ENCODE results near the gene BARX2. TPM values are rescaled to one million over a fixed set of nuclear protein-coding genes. Genes with fewer than 3 reads are reported as not detected.

BARX2 gene
- total RNA-seq, 4 donors from 2014 or later, result 1.00 to 9.2 (median 6.3) TPM

DNA sequence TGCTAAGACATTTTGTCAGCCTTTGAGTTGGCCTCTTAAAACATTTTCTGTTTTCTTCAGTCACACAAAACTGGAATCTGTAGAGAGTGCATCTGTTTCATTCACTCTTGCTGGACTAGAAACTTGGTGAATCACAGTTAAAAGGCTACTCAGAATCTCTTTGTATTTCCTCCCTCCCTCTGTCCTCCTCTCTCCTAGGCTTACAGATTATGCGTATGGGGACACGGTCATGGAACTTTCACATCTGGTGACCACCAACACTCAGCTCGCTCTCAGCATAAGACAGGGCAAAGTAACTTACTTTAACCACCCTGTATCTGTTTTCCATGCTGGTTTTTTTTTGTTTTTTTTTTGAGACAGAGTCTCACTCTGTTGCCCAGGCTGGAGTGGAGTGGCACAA is 50.4 kb downstream of the BARX2 start:
- Histone ChIP-seq H3K4me1 (peaks cover 0 to 22% (median 10%) of the 10 kb centered on the region in 4 donors), H3K9me3 (peaks cover 0 to 2% of the 10 kb centered on the region in 2 donors), H3K27me3 (no peaks in the 10 kb centered on the region), H3K27ac (no peak overlapping the region), H3K36me3 (no peaks in the 10 kb centered on the region), H3K4me3 (no peak overlapping the region)
- no peak for DNase-seq
- in situ Hi-C loops (cut with MboI; ENCODE audit: low pct_ligation_motif_present in 1 of 4, low pct_unique_long_range_greater_than_20kb in 1 of 4, low sequenced_read_pairs in 3 of 4) (no loop called here), intact Hi-C loops (cut with DNase I; ENCODE audit: low total_unique reads) (no loop called here)
- 95% methylated on average over 3 of the region's 3 CpGs; no CpG with 5 or more reads in 1 of the 2 donors for WGBS, 2 donors (ENCODE audit: low coverage in 1 of 2)
- no peak for TF ChIP-seq CTCF (IDR thresholded peaks at IDR 0.05)
- no peak for TF ChIP-seq EP300 (IDR thresholded peaks at IDR 0.05; ENCODE audit: low read depth)
- no peak for TF ChIP-seq POLR2A (IDR thresholded peaks at IDR 0.05)
- TF ChIP-seq POLR2AphosphoS5 (IDR thresholded peaks at IDR 0.05), result no peak

DNA sequence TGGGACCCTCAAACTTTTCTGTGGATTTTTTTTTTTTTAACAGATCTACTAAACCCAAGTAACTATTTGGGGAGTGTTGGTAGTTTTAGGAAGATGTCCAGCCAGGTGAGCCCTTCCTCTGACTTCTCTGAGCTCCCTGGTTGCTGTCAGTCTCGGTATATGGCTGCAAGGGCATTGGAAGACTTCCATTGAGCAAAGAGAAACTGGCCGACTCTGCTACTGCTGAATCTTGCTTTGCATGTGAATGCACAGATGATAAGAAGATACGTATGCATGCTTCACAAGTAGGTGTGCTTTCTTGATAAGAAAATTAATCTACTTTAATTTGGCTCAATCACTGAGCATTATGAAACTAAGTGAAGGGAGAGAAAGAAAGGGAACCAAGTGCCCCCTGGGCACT is 51.1 kb downstream of the BARX2 start:
- Histone ChIP-seq H3K27ac (peak overlapping the region; percentile 48 to 73 (median 58)), H3K4me3 (no peak overlapping the region), H3K4me1 (peaks cover 0 to 22% (median 10%) of the 10 kb centered on the region in 4 donors), H3K27me3 (no peaks in the 10 kb centered on the region), H3K36me3 (no peaks in the 10 kb centered on the region), H3K9me3 (peaks cover 5 to 6% of the 10 kb centered on the region in 2 donors)
- 72 to 80% methylated on average over 1 to 3 of the region's 3 CpGs for WGBS, 2 donors (ENCODE audit: low coverage in 1 of 2)
- intact Hi-C loops (cut with DNase I; ENCODE audit: low total_unique reads), result no loop called here
- DNase-seq, result no peak
- in situ Hi-C loops (cut with MboI; ENCODE audit: low pct_ligation_motif_present in 1 of 4, low pct_unique_long_range_greater_than_20kb in 1 of 4, low sequenced_read_pairs in 3 of 4), result no loop called here
- no peak for TF ChIP-seq POLR2AphosphoS5 (IDR thresholded peaks at IDR 0.05)
- TF ChIP-seq CTCF (IDR thresholded peaks at IDR 0.05), result no peak
- TF ChIP-seq POLR2A (IDR thresholded peaks at IDR 0.05), result no peak
- TF ChIP-seq EP300 (IDR thresholded peaks at IDR 0.05; ENCODE audit: low read depth), result no peak

DNA sequence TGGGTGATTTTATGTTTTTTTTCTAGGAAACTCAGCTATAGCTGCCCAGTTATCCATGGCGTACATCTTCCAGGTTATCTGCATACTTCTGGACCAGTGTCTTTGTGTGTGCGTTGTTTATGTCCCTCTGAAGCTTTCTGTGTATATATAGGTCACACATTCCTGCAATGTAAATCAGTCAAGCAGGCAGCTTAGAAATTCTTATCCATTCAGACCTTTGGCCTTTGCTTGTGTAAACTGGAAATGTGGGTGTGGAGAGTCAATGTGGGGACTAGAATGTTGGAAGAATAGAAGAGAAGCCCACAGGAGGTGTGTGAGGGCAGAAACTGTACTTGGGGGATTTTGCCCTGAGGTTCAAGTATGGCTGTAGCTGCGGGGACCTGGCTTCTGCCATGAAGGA is 51.7 kb downstream of the BARX2 start:
- H3K27ac ChIP-seq, result peak overlapping the region; percentile 48 to 73 (median 58)
- H3K4me1 ChIP-seq, result peaks cover 0 to 22% (median 10%) of the 10 kb centered on the region in 4 donors

GRCh38 chr11:129427816-129428406 is 52.3 kb downstream of the BARX2 start:
- in situ Hi-C loops (cut with MboI; ENCODE audit: low pct_ligation_motif_present in 1 of 4, low pct_unique_long_range_greater_than_20kb in 1 of 4, low sequenced_read_pairs in 3 of 4) (no loop called here), intact Hi-C loops (cut with DNase I; ENCODE audit: low total_unique reads) (no loop called here)
- Histone ChIP-seq H3K4me1 (peaks cover 0 to 22% (median 10%) of the 10 kb centered on the region in 4 donors), H3K9me3 (peaks cover 5 to 6% of the 10 kb centered on the region in 2 donors), H3K27ac (peak overlapping the region; percentile 48 to 73 (median 58)), H3K27me3 (no peaks in the 10 kb centered on the region), H3K36me3 (no peaks in the 10 kb centered on the region), H3K4me3 (no peak overlapping the region)
- TF ChIP-seq CTCF (IDR thresholded peaks at IDR 0.05) (no peak), POLR2AphosphoS5 (IDR thresholded peaks at IDR 0.05) (no peak)
- WGBS, 2 donors (ENCODE audit: low coverage in 1 of 2), result 24 to 31% methylated on average over 3 to 5 of the region's 5 CpGs
- DNase-seq, result no peak

More for the DNA sequence above, 51.7 kb downstream of the BARX2 start:
- intact Hi-C loops (cut with DNase I; ENCODE audit: low total_unique reads), result no loop called here
- peaks cover 5 to 6% of the 10 kb centered on the region in 2 donors for H3K9me3 ChIP-seq
- no peak for DNase-seq
- 27 to 36% methylated on average over 2 to 3 of the region's 3 CpGs for WGBS, 2 donors (ENCODE audit: low coverage in 1 of 2)
- H3K27me3 ChIP-seq, result no peaks in the 10 kb centered on the region
- H3K36me3 ChIP-seq, result no peaks in the 10 kb centered on the region
- no peak for TF ChIP-seq POLR2A (IDR thresholded peaks at IDR 0.05)
- peak in 1 of 3 donors; percentile 47 for TF ChIP-seq POLR2AphosphoS5 (IDR thresholded peaks at IDR 0.05)
- H3K4me3 ChIP-seq, result no peak overlapping the region
- in situ Hi-C loops (cut with MboI; ENCODE audit: low pct_ligation_motif_present in 1 of 4, low pct_unique_long_range_greater_than_20kb in 1 of 4, low sequenced_read_pairs in 3 of 4), result no loop called here

GRCh38 chr11:129428557-129428956 is 52.9 kb downstream of the BARX2 start:
- no peaks in the 10 kb centered on the region for H3K27me3 ChIP-seq
- no peaks in the 10 kb centered on the region for H3K36me3 ChIP-seq
- peak overlapping the region in 1 of 4 donors; percentile 48 for H3K27ac ChIP-seq
- DNase-seq, result no peak
- in situ Hi-C loops (cut with MboI; ENCODE audit: low pct_ligation_motif_present in 1 of 4, low pct_unique_long_range_greater_than_20kb in 1 of 4, low sequenced_read_pairs in 3 of 4), result no loop called here
- no peak overlapping the region for H3K4me3 ChIP-seq
- peaks cover 0 to 22% (median 10%) of the 10 kb centered on the region in 4 donors for H3K4me1 ChIP-seq
- no peak for TF ChIP-seq POLR2A (IDR thresholded peaks at IDR 0.05)
- no peak for TF ChIP-seq EP300 (IDR thresholded peaks at IDR 0.05; ENCODE audit: low read depth)
- TF ChIP-seq CTCF (IDR thresholded peaks at IDR 0.05), result no peak
- no peak for TF ChIP-seq POLR2AphosphoS5 (IDR thresholded peaks at IDR 0.05)
- intact Hi-C loops (cut with DNase I; ENCODE audit: low total_unique reads), result no loop called here
- 56 to 72% methylated on average over 5 to 9 of the region's 9 CpGs for WGBS, 2 donors (ENCODE audit: low coverage in 1 of 2)
- peaks cover 5 to 6% of the 10 kb centered on the region in 2 donors for H3K9me3 ChIP-seq
